Colonic mucosa (tissue), 4 donors: ENCODE data around the gene ARID3B. TPM values are rescaled to one million over a fixed set of nuclear protein-coding genes. Genes with fewer than 3 reads are reported as not detected.

Experiments
- DNase-seq: peaks from one replicate; pipeline ENCODE4 v3.0.0-alpha.2; 2020
- H3K27ac ChIP-seq: fragments of 200-600 bp; one replicate; pipeline ENCODE4 v1.8.0; 2021
- H3K27me3 ChIP-seq: fragments of 200-600 bp; one replicate; pipeline ENCODE4 v1.8.0; 2021
- H3K36me3 ChIP-seq: fragments of 200-600 bp; one replicate; pipeline ENCODE4 v1.8.0; 2021
- H3K4me1 ChIP-seq: fragments of 200-600 bp; one replicate; pipeline ENCODE4 v1.8.0; 2021; ENCODE audit warnings: mild to moderate bottlenecking
- H3K4me3 ChIP-seq: fragments of 200-600 bp; one replicate; pipeline ENCODE4 v1.8.0; 2021
- H3K9ac ChIP-seq, 2 donors: one replicate each; pipeline ENCODE4 v1.7.0; 2013; ENCODE audit warnings: control low read depth in 2 of 2, low read depth in 2 of 2, low read length in 2 of 2
- H3K9me3 ChIP-seq: fragments of 200-600 bp; one replicate; pipeline ENCODE4 v1.8.0; 2021
- intact Hi-C: fragments of 100-400 bp; cut with DNase I; formaldehyde crosslinking; loops from one replicate; pipeline ENCODE4 v1.14.1; 2022
- total RNA-seq, 2 donors: library from RNA; stranded (reverse); fragmentation: NEBNext Ultra II Directional in 1 of 2; extraction: Animal tissue kit (Norgen Biotek cat#: 25700) in 1 of 2; gene quantifications; one replicate each; pipeline ENCODE4 v1.2.1, GENCODE V29; 2021
- TF ChIP-seq, protein P1 (sequence below): fragments of 200-600 bp; IDR thresholded peaks from one replicate; pipeline ENCODE4 v1.8.0; 2022; ENCODE audit warnings: antibody characterized with exemption, mild to moderate bottlenecking
- donor health status: healthy.
- donor health status: DM: no; HTN: no; CAD: no.
- donor health status: DM: no; HTN: no; CAD: no.

The ARID3B gene
- total RNA-seq, 2 donors from 2014 or later, result 8.8 to 9.5 TPM

DNA sequence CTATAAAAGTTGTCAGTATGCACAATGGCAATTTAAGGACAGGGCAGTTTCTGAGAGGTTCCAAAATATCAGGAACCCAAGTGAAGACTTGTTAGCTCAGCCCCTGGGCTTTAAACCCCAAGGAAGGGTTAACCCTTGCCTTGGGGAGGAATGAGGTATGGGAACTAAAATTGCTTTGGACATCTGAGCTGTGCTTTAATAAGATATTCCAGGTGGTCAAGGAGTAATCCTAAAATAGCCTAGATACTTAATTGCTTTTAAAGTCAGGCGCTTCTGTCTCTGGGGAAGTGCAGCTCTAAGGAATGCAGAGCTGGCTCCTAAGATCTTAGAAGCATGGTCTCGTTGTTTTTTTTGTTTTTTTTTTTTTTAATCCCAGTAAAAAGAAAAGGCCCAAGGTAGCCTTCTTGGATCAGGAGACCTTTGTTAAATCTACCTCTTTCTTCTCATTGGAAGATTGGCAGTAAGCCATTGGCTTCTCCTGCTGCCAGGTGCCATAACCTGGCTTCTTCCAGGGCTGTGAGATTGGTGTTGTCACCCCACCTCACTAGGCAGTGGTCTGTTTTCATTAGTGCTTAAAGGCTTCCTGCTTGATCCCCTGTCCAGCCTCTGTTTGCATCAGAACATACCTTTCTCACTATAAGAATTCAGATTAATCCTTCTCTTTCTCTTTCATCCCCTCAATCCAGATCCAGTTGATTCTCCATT lies 24.5 kb downstream of the ARID3B start:
- DNase-seq, result no peak
- no peak overlapping the region for H3K4me3 ChIP-seq

DNA sequence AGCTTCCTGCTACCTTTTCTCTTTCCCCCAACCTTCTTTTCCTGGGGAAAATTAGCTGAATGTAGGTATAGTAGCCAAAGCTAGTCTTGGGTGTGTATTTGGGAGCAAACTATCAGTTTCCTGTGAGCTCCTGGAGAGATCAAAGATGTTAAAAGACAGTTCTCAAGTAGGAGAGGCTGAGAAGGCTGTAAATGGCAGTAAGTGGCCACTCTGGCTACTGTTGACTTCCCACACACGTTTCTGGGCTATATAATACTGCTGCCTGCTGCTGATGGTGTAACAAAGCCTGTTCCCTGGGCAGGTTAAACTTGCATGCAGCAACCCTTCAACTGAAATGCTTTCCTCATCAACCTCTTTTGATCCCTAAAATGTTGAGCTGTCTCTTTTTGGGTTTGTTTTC lies 27.6 kb downstream of the ARID3B start:
- Histone ChIP-seq H3K27me3 (no peaks in the 10 kb centered on the region), H3K9ac (no peak overlapping the region), H3K9me3 (no peaks in the 10 kb centered on the region), H3K4me3 (no peak overlapping the region), H3K27ac (no peak overlapping the region), H3K36me3 (no peaks in the 10 kb centered on the region), H3K4me1 (no peaks in the 10 kb centered on the region)
- TF ChIP-seq, protein P1, sequence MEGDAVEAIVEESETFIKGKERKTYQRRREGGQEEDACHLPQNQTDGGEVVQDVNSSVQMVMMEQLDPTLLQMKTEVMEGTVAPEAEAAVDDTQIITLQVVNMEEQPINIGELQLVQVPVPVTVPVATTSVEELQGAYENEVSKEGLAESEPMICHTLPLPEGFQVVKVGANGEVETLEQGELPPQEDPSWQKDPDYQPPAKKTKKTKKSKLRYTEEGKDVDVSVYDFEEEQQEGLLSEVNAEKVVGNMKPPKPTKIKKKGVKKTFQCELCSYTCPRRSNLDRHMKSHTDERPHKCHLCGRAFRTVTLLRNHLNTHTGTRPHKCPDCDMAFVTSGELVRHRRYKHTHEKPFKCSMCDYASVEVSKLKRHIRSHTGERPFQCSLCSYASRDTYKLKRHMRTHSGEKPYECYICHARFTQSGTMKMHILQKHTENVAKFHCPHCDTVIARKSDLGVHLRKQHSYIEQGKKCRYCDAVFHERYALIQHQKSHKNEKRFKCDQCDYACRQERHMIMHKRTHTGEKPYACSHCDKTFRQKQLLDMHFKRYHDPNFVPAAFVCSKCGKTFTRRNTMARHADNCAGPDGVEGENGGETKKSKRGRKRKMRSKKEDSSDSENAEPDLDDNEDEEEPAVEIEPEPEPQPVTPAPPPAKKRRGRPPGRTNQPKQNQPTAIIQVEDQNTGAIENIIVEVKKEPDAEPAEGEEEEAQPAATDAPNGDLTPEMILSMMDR, result no peak
- DNase-seq, result no peak
- intact Hi-C loops, result no loop called here

More for the DNA sequence above, 24.5 kb downstream of the ARID3B start:
- Histone ChIP-seq H3K36me3 (no peaks in the 10 kb centered on the region), H3K4me1 (no peaks in the 10 kb centered on the region), H3K27ac (no peak overlapping the region), H3K27me3 (no peaks in the 10 kb centered on the region), H3K9ac (no peak overlapping the region), H3K9me3 (no peaks in the 10 kb centered on the region)
- TF ChIP-seq, protein P1, result no peak
- intact Hi-C loops, result no loop called here

DNA sequence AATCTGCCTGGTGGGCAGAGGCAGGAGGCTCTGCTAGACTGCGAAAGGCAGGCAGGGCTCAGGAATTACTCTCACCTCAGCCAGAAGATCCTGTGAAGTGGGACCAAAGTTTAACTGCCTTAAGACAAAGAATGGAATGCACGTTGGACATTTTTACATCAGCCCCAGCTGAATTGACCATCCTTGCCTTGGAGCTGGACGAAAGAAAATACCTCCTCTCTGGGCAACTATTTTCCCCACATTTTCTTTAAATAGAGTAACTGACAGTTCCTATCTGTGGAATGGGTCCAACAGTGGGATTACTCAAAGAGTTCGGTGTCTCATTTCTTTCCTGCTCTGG lies 28.7 kb downstream of the ARID3B start:
- Histone ChIP-seq H3K4me1 (no peaks in the 10 kb centered on the region), H3K4me3 (no peak overlapping the region), H3K36me3 (peaks cover 5% of the 10 kb centered on the region), H3K9me3 (no peaks in the 10 kb centered on the region), H3K27ac (no peak overlapping the region), H3K9ac (no peak overlapping the region), H3K27me3 (no peaks in the 10 kb centered on the region)
- DNase-seq, result no peak
- TF ChIP-seq, protein P1, result no peak
- intact Hi-C loops, result no loop called here

DNA sequence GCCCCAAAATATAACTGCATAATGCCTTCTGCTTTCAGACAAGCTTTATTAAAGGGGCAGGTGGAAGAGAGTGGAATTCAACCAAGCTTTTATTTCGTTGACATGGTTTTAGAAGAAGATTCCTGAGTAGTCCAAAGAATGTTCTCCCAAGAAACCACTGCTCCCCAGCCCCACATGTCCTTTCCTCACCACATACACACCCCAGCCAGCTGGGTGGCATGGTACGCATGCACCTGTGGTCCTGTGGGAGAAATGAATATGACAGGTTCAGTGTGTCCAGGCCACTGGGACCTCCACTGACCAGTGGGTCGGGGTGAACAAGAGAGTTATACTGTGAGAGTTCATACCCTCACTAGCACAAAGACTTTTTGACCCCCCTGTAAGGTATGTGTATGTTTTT lies 30.2 kb downstream of the ARID3B start:
- Histone ChIP-seq H3K27me3 (no peaks in the 10 kb centered on the region), H3K9ac (no peak overlapping the region), H3K4me1 (no peaks in the 10 kb centered on the region), H3K4me3 (no peak overlapping the region), H3K9me3 (no peaks in the 10 kb centered on the region), H3K27ac (no peak overlapping the region), H3K36me3 (peaks cover 5% of the 10 kb centered on the region)
- intact Hi-C loops, result no loop called here
- no peak for DNase-seq
- TF ChIP-seq, protein P1, result no peak

DNA sequence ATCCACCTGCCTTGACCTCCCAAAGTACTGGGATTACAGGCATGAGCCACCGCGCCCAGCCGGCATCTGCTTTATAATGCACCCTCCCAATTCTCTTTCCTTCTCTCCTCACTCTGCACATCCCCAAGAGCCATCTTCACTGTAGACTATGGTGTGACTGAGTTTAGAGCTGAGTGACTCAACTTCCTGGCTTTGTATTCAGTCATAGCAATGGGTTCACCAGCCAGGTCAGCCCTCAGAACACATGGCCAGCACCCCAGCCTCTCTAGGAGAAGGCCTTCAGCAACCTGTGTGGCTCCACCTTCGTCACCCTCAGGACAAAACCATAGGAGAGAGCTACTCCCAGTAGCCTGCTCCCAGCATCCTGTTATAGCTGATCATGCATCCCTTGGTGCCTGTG lies 33.0 kb downstream of the ARID3B start:
- TF ChIP-seq, protein P1, result no peak
- DNase-seq, result no peak
- intact Hi-C loops, result no loop called here
- no peaks in the 10 kb centered on the region for H3K9me3 ChIP-seq
- no peak overlapping the region for H3K9ac ChIP-seq
- no peak overlapping the region for H3K27ac ChIP-seq
- H3K4me3 ChIP-seq, result no peak overlapping the region
- H3K27me3 ChIP-seq, result no peaks in the 10 kb centered on the region
- peaks cover 5% of the 10 kb centered on the region for H3K36me3 ChIP-seq
- no peaks in the 10 kb centered on the region for H3K4me1 ChIP-seq
